ENCODE measurements around the gene EML6. TPM values are rescaled to one million over a fixed set of nuclear protein-coding genes. Genes with fewer than 3 reads are reported as not detected.
A peak's percentile ranks its signal among the peaks of the same experiment; 100 is the strongest.

EML6 gene
- total RNA-seq, 1 donor = 1.1 TPM

- Histone ChIP-seq H3K4me1 (ENCODE audit: insufficient read depth, low read length) (peaks cover 57% of the 10 kb centered on the region), H3K9me3 (ENCODE audit: low read depth, low read length) (no peaks in the 10 kb centered on the region), H3K27ac (ENCODE audit: low read depth, low read length) (no peak overlapping the region), H3K27me3 (ENCODE audit: insufficient read depth, low read length) (no peaks in the 10 kb centered on the region), H3K4me3 (ENCODE audit: insufficient read depth, low read length) (no peak overlapping the region), H4K20me1 (ENCODE audit: insufficient read depth, low read length) (no peaks in the 10 kb centered on the region), H3K36me3 (ENCODE audit: insufficient read depth, low read length) (no peaks in the 10 kb centered on the region), H2AFZ (ENCODE audit: low read length) (no peak overlapping the region), H3K79me2 (ENCODE audit: insufficient read depth, low read length) (no peaks in the 10 kb centered on the region), H3K4me2 (ENCODE audit: insufficient read depth, low read length) (no peak overlapping the region)
- TF ChIP-seq, protein P1, sequence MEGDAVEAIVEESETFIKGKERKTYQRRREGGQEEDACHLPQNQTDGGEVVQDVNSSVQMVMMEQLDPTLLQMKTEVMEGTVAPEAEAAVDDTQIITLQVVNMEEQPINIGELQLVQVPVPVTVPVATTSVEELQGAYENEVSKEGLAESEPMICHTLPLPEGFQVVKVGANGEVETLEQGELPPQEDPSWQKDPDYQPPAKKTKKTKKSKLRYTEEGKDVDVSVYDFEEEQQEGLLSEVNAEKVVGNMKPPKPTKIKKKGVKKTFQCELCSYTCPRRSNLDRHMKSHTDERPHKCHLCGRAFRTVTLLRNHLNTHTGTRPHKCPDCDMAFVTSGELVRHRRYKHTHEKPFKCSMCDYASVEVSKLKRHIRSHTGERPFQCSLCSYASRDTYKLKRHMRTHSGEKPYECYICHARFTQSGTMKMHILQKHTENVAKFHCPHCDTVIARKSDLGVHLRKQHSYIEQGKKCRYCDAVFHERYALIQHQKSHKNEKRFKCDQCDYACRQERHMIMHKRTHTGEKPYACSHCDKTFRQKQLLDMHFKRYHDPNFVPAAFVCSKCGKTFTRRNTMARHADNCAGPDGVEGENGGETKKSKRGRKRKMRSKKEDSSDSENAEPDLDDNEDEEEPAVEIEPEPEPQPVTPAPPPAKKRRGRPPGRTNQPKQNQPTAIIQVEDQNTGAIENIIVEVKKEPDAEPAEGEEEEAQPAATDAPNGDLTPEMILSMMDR (IDR thresholded peaks at IDR 0.05; ENCODE audit: extremely low read depth, low read depth, low read length) = no peak
- DNase-seq (ENCODE audit: insufficient read length, low spot score, missing footprints) = no peak
Observed at GRCh38 chr2:54677476-54678265, 45.8 kb upstream of the EML6 start.

DNA sequence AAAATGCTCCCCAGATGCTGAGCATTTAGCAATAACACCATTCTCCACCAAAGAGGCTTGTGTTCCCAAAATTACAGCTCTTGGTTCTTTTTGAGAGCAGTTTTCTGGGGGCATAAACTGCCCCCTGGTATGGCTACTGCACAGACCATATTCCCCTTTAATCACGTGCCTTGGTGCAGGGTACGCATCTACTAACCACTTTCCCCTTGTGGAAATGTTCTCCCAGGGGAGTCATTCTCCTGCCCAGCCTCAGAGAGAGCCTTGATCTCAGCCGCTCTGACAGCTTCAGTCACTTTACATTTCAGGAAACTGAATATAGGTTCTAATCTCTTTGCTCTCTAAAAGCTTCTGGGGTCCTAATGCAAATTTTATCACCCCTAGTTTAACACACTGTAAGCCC is 44.7 kb upstream of the EML6 start:
- no peak overlapping the region for H3K4me3 ChIP-seq (ENCODE audit: insufficient read depth, low read length)
- TF ChIP-seq, protein P1 (IDR thresholded peaks at IDR 0.05; ENCODE audit: extremely low read depth, low read depth, low read length) = no peak
- no peak for DNase-seq (ENCODE audit: insufficient read length, low spot score, missing footprints)
- H3K27me3 ChIP-seq (ENCODE audit: insufficient read depth, low read length) = no peaks in the 10 kb centered on the region
- no peak overlapping the region for H3K27ac ChIP-seq (ENCODE audit: low read depth, low read length)
- H3K79me2 ChIP-seq (ENCODE audit: insufficient read depth, low read length) = no peaks in the 10 kb centered on the region
- no peak overlapping the region for H2AFZ ChIP-seq (ENCODE audit: low read length)
- no peaks in the 10 kb centered on the region for H4K20me1 ChIP-seq (ENCODE audit: insufficient read depth, low read length)
- H3K4me2 ChIP-seq (ENCODE audit: insufficient read depth, low read length) = no peak overlapping the region
- H3K9me3 ChIP-seq (ENCODE audit: low read depth, low read length) = no peaks in the 10 kb centered on the region
- H3K4me1 ChIP-seq (ENCODE audit: insufficient read depth, low read length) = peaks cover 47% of the 10 kb centered on the region
- no peaks in the 10 kb centered on the region for H3K36me3 ChIP-seq (ENCODE audit: insufficient read depth, low read length)

GRCh38 chr2:54680397-54681041 is 42.9 kb upstream of the EML6 start:
- Histone ChIP-seq H2AFZ (ENCODE audit: low read length) (no peak overlapping the region), H3K4me3 (ENCODE audit: insufficient read depth, low read length) (peak overlapping the region; percentile 22), H3K27me3 (ENCODE audit: insufficient read depth, low read length) (no peaks in the 10 kb centered on the region), H3K4me1 (ENCODE audit: insufficient read depth, low read length) (peaks cover 41% of the 10 kb centered on the region), H3K4me2 (ENCODE audit: insufficient read depth, low read length) (peak overlapping the region; percentile 64), H3K36me3 (ENCODE audit: insufficient read depth, low read length) (no peaks in the 10 kb centered on the region), H3K9me3 (ENCODE audit: low read depth, low read length) (no peaks in the 10 kb centered on the region), H3K79me2 (ENCODE audit: insufficient read depth, low read length) (no peaks in the 10 kb centered on the region), H4K20me1 (ENCODE audit: insufficient read depth, low read length) (no peaks in the 10 kb centered on the region), H3K27ac (ENCODE audit: low read depth, low read length) (no peak overlapping the region)
- DNase-seq (ENCODE audit: insufficient read length, low spot score, missing footprints) = no peak
- TF ChIP-seq, protein P1 (IDR thresholded peaks at IDR 0.05; ENCODE audit: extremely low read depth, low read depth, low read length) = no peak

DNA sequence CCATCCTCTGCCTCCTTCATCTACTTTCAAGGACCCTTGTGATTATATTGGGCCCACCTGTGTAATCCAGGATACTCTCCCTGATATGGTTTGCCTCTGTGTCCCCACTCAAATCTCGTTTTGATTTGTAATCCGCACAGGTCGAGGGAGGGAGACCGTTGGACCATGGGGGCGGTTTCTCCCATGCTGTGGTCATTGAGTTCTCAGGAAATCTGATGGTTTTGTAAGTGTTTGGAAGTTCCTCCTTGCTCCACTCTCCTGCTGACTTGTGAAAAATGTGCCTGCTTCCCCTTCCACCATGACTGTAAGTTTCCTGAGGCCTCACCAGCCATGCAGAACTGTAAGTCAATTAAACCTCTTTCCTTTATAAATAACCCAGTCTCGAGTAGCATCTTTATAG is 42.0 kb upstream of the EML6 start:
- Histone ChIP-seq H3K27ac (ENCODE audit: low read depth, low read length) (no peak overlapping the region), H3K4me2 (ENCODE audit: insufficient read depth, low read length) (no peak overlapping the region), H3K4me1 (ENCODE audit: insufficient read depth, low read length) (peaks cover 32% of the 10 kb centered on the region), H3K27me3 (ENCODE audit: insufficient read depth, low read length) (no peaks in the 10 kb centered on the region), H3K79me2 (ENCODE audit: insufficient read depth, low read length) (no peaks in the 10 kb centered on the region), H2AFZ (ENCODE audit: low read length) (no peak overlapping the region), H3K4me3 (ENCODE audit: insufficient read depth, low read length) (no peak overlapping the region), H4K20me1 (ENCODE audit: insufficient read depth, low read length) (no peaks in the 10 kb centered on the region), H3K9me3 (ENCODE audit: low read depth, low read length) (no peaks in the 10 kb centered on the region), H3K36me3 (ENCODE audit: insufficient read depth, low read length) (no peaks in the 10 kb centered on the region)
- TF ChIP-seq, protein P1 (IDR thresholded peaks at IDR 0.05; ENCODE audit: extremely low read depth, low read depth, low read length) = no peak
- no peak for DNase-seq (ENCODE audit: insufficient read length, low spot score, missing footprints)
